ENCODE measurements around the gene FAM89B. TPM values are rescaled to one million over a fixed set of nuclear protein-coding genes. Genes with fewer than 3 reads are reported as not detected.

FAM89B gene
- total and polyA plus RNA-seq, 10 donors: 34.5 to 66.1 (median 48.4) TPM

GRCh38 chr11:65549096-65549495, 23.2 kb upstream of the FAM89B start:
- H3K36me3 ChIP-seq: peaks cover 0 to 7% (median 0%) of the 10 kb centered on the region in 6 donors
- H3K4me3 ChIP-seq: no peak overlapping the region
- no peaks in the 10 kb centered on the region for H3K27me3 ChIP-seq (replicated peaks in 1 of 7)
- H3K4me1 ChIP-seq: peaks cover 35 to 79% (median 66%) of the 10 kb centered on the region in 6 donors
- DNase-seq: no peak
- no peaks in the 10 kb centered on the region for H3K9me3 ChIP-seq
- WGBS, 5 donors: 90 to 98% (median 93%) methylated on average over 3 of the region's 3 CpGs
- TF ChIP-seq CTCF (IDR thresholded peaks at IDR 0.05 in 8 of 11, conservative IDR thresholded peaks at IDR 0.05 in 3 of 11) (no peak), POLR2AphosphoS5 (IDR thresholded peaks at IDR 0.05) (no peak), POLR2A (IDR thresholded peaks at IDR 0.05) (no peak)
- H3K27ac ChIP-seq: peak overlapping the region in 1 of 8 donors; percentile 89
- intact Hi-C loops (cut with DNase I; ENCODE audit: low total_unique reads): no loop called here

GRCh38 chr11:65551572-65552387, 20.6 kb upstream of the FAM89B start:
- TF ChIP-seq POLR2A (IDR thresholded peaks at IDR 0.05) (no peak), POLR2AphosphoS5 (IDR thresholded peaks at IDR 0.05) (peak; percentile 76 to 83 (median 77)), CTCF (IDR thresholded peaks at IDR 0.05 in 8 of 11, conservative IDR thresholded peaks at IDR 0.05 in 3 of 11) (peak; percentile 24 to 88 (median 65))
- intact Hi-C loops (cut with DNase I; ENCODE audit: low total_unique reads): no loop called here
- Histone ChIP-seq H3K27ac (peak overlapping the region in 4 of 8 donors; percentile 27 to 91 (median 70)), H3K27me3 (replicated peaks in 1 of 7) (no peaks in the 10 kb centered on the region), H3K4me3 (peak overlapping the region in 1 of 8 donors; percentile 9), H3K9me3 (no peaks in the 10 kb centered on the region), H3K36me3 (peaks cover 0 to 7% (median 0%) of the 10 kb centered on the region in 6 donors), H3K4me1 (peaks cover 57 to 88% (median 79%) of the 10 kb centered on the region in 6 donors)
- 42 to 58% (median 48%) methylated on average over 10 to 17 of the region's 17 CpGs for WGBS, 5 donors
- peak; percentile 94 for DNase-seq

- 74 to 84% (median 79%) methylated on average over 9 of the region's 9 CpGs for whole genome bisulfite sequencing, 5 donors
- peak overlapping the region in 1 of 8 donors; percentile 9 for H3K4me3 ChIP-seq
- no peak for DNase-seq
- TF ChIP-seq CTCF (IDR thresholded peaks at IDR 0.05 in 8 of 11, conservative IDR thresholded peaks at IDR 0.05 in 3 of 11): peak in 4 of 11 experiments; percentile 9 to 25 (median 21)
- no peak for TF ChIP-seq POLR2A (IDR thresholded peaks at IDR 0.05)
- peaks cover 0 to 2% (median 0%) of the 10 kb centered on the region in 7 donors for H3K27me3 ChIP-seq (replicated peaks in 1 of 7)
- H3K4me1 ChIP-seq: peaks cover 54 to 88% (median 79%) of the 10 kb centered on the region in 6 donors
- H3K9me3 ChIP-seq: no peaks in the 10 kb centered on the region
- intact Hi-C loops (cut with DNase I; ENCODE audit: low total_unique reads): no loop called here
- H3K27ac ChIP-seq: peak overlapping the region in 3 of 8 donors; percentile 87 to 91 (median 88)
- peaks cover 0 to 4% (median 0%) of the 10 kb centered on the region in 6 donors for H3K36me3 ChIP-seq
These were observed 19.9 kb upstream of the FAM89B start for GRCh38 chr11:65552388-65552951.

Data from spleen (tissue), 11 donors.